Stomach (tissue), 4 donors: ENCODE results near the gene ECI1.

ENCODE experiments used
- POLR2A ChIP-seq, 4 donors: fragments of 450-650 bp; IDR thresholded peaks; one replicate each; pipeline ENCODE4 v1.6.1; 2016; ENCODE audit warnings: antibody characterized with exemption in 4 of 4, control low read depth in 2 of 4, mild to moderate bottlenecking in 1 of 4, moderate library complexity in 1 of 4
- POLR2AphosphoS5 ChIP-seq, 3 donors: sonication (generic); formaldehyde crosslinking; IDR thresholded peaks; one replicate each; pipeline ENCODE4 v1.6.1; 2016; ENCODE audit warnings: antibody characterized with exemption in 3 of 3
- TF ChIP-seq, protein P1 (sequence below), 7 experiments: fragments of 450-650 bp in 4 of 7; fragments of 200-600 bp in 3 of 7; sonication (generic) in 3 of 7; IDR thresholded peaks; one replicate each; pipeline ENCODE4 v1.5.1; 2016 to 2019; ENCODE audit warnings: antibody characterized with exemption in 7 of 7, control low read depth in 2 of 7, mild to moderate bottlenecking in 1 of 7

GRCh38 chr16:2199095-2199494 is 52.3 kb downstream of the ECI1 start:
- TF ChIP-seq, protein P1, sequence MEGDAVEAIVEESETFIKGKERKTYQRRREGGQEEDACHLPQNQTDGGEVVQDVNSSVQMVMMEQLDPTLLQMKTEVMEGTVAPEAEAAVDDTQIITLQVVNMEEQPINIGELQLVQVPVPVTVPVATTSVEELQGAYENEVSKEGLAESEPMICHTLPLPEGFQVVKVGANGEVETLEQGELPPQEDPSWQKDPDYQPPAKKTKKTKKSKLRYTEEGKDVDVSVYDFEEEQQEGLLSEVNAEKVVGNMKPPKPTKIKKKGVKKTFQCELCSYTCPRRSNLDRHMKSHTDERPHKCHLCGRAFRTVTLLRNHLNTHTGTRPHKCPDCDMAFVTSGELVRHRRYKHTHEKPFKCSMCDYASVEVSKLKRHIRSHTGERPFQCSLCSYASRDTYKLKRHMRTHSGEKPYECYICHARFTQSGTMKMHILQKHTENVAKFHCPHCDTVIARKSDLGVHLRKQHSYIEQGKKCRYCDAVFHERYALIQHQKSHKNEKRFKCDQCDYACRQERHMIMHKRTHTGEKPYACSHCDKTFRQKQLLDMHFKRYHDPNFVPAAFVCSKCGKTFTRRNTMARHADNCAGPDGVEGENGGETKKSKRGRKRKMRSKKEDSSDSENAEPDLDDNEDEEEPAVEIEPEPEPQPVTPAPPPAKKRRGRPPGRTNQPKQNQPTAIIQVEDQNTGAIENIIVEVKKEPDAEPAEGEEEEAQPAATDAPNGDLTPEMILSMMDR (IDR thresholded peaks at IDR 0.05): no peak
- TF ChIP-seq POLR2AphosphoS5 (IDR thresholded peaks at IDR 0.05) (no peak), POLR2A (IDR thresholded peaks at IDR 0.05) (no peak)
